ENCODE data around the gene ALDH1L1. TPM values are rescaled to one million over a fixed set of nuclear protein-coding genes. Genes with fewer than 3 reads are reported as not detected.

The ALDH1L1 gene
- total and polyA plus RNA-seq, 2 of the 13 experiments (the other 11 are each of a cell fraction or from before 2014, with no cell fraction given): 11.2 to 28.7 TPM

DNA sequence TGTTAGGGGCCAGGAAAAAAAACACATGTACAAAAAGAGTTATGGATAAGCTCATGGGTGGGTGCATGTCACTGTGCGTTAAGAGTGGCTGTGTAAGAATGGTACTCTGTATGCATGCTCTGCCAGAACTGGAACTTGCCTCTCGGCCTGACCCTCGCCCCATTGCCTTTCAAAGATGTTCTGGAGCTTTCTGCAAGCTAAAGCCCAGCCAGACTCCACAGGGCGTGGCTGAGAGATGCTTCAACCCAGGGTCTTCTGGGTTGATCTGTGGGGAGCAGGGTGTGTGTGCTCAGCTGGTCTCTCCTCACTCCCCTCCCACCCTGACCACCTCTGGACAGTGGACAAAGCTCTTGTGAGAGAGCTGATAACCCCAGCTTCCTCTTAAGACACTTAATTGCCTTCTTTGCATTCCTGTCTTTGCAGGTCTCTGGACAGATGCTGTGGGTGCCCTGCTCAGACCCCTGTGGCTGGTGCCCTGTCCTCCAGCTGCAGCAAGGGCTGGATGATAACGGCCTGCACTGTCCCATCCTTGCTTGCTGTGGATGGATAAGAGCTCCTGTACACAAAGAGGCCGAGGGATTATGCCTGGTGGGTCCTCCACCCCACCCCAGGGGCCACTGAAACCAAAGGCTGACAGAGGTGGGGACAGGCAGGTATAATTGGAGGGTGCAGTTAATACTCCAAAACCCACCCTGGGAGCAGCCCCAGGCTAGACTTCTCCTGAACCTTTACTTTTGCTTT lies 28.7 kb downstream of the ALDH1L1 start (continued):
- TF ChIP-seq, protein P1, sequence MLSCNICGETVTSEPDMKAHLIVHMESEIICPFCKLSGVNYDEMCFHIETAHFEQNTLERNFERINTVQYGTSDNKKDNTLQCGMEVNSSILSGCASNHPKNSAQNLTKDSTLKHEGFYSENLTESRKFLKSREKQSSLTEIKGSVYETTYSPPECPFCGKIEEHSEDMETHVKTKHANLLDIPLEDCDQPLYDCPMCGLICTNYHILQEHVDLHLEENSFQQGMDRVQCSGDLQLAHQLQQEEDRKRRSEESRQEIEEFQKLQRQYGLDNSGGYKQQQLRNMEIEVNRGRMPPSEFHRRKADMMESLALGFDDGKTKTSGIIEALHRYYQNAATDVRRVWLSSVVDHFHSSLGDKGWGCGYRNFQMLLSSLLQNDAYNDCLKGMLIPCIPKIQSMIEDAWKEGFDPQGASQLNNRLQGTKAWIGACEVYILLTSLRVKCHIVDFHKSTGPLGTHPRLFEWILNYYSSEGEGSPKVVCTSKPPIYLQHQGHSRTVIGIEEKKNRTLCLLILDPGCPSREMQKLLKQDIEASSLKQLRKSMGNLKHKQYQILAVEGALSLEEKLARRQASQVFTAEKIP (CRISPR knock-in tag; IDR thresholded peaks at IDR 0.05; ENCODE audit: borderline replicate concordance): no peak
- TF ChIP-seq POLR2A (IDR thresholded peaks at IDR 0.05; ENCODE audit: insufficient read depth in 1 of 2, low read depth in 2 of 2, low read length in 2 of 2) (no peak), ZSCAN31 (CRISPR knock-in tag; IDR thresholded peaks at IDR 0.05; ENCODE audit: low read depth) (no peak), KMT2B (CRISPR knock-in tag; IDR thresholded peaks at IDR 0.05) (no peak), TP53 (CRISPR knock-in tag; conservative IDR thresholded peaks at IDR 0.05) (no peak), ZNF546 (CRISPR knock-in tag; conservative IDR thresholded peaks at IDR 0.05) (no peak)
- TF ChIP-seq, protein P2, sequence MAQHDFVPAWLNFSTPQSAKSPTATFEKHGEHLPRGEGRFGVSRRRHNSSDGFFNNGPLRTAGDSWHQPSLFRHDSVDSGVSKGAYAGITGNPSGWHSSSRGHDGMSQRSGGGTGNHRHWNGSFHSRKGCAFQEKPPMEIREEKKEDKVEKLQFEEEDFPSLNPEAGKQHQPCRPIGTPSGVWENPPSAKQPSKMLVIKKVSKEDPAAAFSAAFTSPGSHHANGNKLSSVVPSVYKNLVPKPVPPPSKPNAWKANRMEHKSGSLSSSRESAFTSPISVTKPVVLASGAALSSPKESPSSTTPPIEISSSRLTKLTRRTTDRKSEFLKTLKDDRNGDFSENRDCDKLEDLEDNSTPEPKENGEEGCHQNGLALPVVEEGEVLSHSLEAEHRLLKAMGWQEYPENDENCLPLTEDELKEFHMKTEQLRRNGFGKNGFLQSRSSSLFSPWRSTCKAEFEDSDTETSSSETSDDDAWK (CRISPR knock-in tag; IDR thresholded peaks at IDR 0.05): no peak
- TF ChIP-seq, protein P3, sequence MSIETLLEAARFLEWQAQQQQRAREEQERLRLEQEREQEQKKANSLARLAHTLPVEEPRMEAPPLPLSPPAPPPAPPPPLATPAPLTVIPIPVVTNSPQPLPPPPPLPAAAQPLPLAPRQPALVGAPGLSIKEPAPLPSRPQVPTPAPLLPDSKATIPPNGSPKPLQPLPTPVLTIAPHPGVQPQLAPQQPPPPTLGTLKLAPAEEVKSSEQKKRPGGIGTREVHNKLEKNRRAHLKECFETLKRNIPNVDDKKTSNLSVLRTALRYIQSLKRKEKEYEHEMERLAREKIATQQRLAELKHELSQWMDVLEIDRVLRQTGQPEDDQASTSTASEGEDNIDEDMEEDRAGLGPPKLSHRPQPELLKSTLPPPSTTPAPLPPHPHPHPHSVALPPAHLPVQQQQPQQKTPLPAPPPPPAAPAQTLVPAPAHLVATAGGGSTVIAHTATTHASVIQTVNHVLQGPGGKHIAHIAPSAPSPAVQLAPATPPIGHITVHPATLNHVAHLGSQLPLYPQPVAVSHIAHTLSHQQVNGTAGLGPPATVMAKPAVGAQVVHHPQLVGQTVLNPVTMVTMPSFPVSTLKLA (IDR thresholded peaks at IDR 0.05): no peak
- TF ChIP-seq, protein P4, sequence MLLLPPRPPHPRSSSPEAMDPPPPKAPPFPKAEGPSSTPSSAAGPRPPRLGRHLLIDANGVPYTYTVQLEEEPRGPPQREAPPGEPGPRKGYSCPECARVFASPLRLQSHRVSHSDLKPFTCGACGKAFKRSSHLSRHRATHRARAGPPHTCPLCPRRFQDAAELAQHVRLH (CRISPR knock-in tag; IDR thresholded peaks at IDR 0.05; ENCODE audit: borderline replicate concordance, low read depth): no peak

Measured in HepG2 (cell line).